Tibial nerve (tissue), 3 donors: Measurements from ENCODE around the gene OPTC.

ENCODE experiments used
- POLR2A ChIP-seq, 2 donors: fragments of 450-650 bp; IDR thresholded peaks; one replicate each; pipeline ENCODE4 v1.6.1; 2017; ENCODE audit warnings: antibody characterized with exemption in 2 of 2, mild to moderate bottlenecking in 2 of 2, moderate library complexity in 2 of 2
- TF ChIP-seq, protein P1 (sequence below), 5 experiments: fragments of 200-600 bp in 3 of 5; fragments of 450-650 bp in 2 of 5; sonication (generic) in 3 of 5; IDR thresholded peaks; one replicate each; pipeline ENCODE4 v1.5.1; 2016 to 2019; ENCODE audit warnings: antibody characterized with exemption in 5 of 5, mild to moderate bottlenecking in 3 of 5, moderate library complexity in 2 of 5

DNA sequence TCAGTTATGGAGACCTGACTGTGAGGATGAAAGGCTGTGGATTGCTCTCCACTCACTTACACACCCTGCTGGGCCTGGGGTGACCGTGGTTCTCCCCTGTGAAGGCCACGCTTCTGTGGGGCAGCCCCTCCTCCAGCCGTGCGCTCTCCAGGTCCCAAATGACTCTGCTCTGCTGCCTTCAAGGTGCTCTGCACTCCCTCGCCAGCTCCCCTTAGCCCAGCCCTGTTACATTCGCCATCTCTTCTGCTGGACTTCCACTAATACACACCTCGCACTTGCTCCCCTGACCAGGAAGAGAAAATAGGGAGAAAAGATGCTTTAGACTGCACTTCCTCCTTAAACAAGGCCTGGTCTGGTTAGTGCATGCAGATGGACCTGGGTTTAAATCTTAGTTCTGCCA is 24.6 kb downstream of the OPTC start:
- TF ChIP-seq, protein P1, sequence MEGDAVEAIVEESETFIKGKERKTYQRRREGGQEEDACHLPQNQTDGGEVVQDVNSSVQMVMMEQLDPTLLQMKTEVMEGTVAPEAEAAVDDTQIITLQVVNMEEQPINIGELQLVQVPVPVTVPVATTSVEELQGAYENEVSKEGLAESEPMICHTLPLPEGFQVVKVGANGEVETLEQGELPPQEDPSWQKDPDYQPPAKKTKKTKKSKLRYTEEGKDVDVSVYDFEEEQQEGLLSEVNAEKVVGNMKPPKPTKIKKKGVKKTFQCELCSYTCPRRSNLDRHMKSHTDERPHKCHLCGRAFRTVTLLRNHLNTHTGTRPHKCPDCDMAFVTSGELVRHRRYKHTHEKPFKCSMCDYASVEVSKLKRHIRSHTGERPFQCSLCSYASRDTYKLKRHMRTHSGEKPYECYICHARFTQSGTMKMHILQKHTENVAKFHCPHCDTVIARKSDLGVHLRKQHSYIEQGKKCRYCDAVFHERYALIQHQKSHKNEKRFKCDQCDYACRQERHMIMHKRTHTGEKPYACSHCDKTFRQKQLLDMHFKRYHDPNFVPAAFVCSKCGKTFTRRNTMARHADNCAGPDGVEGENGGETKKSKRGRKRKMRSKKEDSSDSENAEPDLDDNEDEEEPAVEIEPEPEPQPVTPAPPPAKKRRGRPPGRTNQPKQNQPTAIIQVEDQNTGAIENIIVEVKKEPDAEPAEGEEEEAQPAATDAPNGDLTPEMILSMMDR (IDR thresholded peaks at IDR 0.05), result no peak
- no peak for TF ChIP-seq POLR2A (IDR thresholded peaks at IDR 0.05)
